GM18519 (cell line): ENCODE data around the gene KCNQ1.

ENCODE experiments used
- ATAC-seq: cut with Tn5 transposase; IDR thresholded peaks from one replicate; pipeline ENCODE4 v1.9.1; 2021; ENCODE audit warnings: mild to moderate bottlenecking, moderate library complexity; ENCODE audit not compliant: unreplicated experiment, low FRiP score

Gene KCNQ1

GRCh38 chr11:2575591-2576051 is 130.8 kb downstream of the KCNQ1 start:
- no peak for ATAC-seq

GRCh38 chr11:2576111-2576510 is 131.3 kb downstream of the KCNQ1 start:
- ATAC-seq, result no peak

GRCh38 chr11:2576549-2576948 is 131.7 kb downstream of the KCNQ1 start:
- ATAC-seq, result no peak

DNA sequence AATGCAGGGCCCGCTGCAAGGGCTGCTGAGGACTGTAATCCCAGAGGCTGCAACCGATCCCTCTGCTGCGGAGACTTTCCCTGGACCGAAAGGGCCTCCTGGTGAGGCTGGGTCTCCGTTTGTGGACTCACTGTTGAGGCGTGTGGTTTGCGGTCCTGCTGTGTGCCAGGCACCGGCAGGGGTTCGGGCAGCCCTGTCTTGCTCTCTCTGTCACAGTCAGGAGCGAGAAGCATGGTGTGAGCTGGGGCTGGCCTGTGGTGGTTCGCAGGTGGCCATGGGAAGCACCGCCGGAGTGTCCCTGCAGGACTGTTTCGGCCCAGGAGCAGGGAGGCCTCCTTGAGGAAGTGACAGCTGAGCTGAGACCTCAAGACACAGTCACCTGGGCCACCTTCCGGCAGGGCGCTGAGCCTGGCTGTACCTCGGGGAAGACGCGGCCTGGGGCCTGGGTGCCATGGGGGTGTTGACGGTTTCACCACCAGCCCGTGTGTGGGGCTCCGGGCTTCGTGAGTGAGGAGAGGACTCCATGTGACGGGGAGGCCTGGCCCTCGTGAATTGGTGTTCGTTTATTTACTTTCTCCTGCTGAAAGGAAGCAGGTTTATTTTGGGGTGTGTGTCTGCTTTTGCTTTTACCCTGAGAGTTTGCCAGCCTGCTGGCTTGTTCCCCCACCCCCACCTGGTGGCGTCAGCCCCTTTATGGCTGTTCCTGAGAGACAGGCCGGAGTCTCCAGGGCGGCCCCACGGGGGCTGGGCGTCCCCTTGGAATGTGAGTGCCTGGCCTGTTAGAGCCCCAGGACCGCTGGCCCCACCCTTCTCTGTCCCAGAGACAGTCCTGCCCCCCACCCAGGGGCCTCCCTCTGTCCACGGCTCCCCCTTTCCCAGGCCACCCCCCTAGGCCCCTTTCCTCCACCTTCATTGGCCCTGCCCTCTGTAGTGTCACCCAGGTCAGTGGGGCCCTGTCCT is 132.5 kb downstream of the KCNQ1 start:
- ATAC-seq, result no peak

- no peak for ATAC-seq
Observed at GRCh38 chr11:2577991-2578928, 133.5 kb downstream of the KCNQ1 start.

- ATAC-seq, result no peak
Observed at GRCh38 chr11:2578929-2579270, 134.1 kb downstream of the KCNQ1 start.

- ATAC-seq, result no peak
Observed at GRCh38 chr11:2579315-2580060, 134.7 kb downstream of the KCNQ1 start.

DNA sequence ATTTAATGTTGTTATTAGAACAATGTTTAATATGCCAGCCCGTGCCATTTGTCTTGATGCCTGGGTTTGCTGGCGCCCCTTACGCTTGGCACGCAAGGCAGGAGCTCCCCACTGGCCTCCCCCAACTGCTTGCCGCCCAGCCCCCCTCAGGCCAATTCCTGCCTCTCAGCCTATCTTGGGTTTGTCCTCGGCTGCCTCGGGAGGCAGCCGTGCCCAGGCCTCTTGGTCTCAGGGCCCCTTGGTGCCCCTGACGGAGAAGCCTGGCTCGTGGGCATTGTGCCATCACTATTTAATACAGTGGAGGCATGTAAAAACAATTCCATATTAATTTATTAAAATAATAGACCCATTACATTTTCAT is 135.2 kb downstream of the KCNQ1 start:
- no peak for ATAC-seq

DNA sequence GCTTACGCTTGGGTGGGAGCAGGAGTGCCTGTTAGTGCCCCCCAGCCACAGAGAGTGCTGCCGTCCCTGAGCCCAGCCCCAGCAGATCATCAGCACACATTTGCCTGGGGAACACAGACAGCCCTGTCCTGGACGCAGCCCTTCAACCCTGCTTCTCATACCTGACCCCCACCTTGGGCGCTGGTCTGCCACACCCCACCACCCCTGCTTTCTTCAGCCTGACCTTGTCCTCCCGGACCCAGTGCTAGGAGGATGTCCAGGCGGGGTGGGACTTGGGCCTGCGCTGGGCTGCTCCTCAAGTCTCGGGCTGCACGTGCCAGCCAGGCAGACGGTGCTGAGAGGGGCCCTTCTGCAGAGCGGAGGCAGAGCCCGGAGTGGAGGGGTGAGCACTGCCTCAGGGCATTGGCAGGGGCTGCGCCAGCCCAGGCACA is 135.8 kb downstream of the KCNQ1 start:
- ATAC-seq, result no peak

DNA sequence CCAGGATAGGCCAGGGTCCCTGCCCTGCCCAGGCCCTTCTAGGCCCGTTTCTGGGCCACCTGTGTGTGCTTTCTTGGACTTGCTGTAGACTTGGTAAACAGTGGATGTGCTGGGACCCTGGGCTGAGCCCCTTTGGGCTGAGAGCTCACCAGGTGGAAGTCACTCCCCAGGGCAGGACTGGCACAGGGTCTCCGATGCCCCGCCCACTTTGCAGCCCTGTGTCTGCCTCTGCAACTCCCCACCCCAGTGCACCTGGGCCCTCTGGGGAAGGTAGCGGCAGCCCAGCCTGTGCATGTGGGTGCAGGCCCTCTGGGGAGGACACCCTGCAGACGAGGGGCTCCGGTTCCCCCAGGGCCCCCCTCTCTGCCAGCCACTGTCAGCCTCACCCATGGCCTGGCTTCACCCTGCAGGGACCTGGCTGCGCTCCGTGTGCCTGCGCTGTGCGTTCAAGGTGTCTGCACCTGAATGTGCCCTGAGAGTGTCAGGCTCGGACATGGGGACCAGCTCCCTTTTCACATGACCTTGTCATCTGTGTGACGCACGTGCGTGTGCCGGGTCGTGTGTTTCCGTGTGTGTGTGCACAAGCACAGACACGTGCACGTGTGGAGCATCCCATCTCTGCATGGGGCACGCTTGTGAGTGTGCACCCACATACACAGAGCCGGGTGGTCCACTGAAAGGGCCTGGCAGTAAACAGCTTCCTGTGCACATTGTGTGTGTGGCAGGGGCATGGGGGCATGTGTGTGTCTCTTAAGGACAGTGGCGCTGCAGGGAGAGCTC is 136.5 kb downstream of the KCNQ1 start:
- ATAC-seq, result no peak

- ATAC-seq, result no peak
Observed at GRCh38 chr11:2581931-2582350, 137.1 kb downstream of the KCNQ1 start.

GRCh38 chr11:2582351-2582945 is 137.6 kb downstream of the KCNQ1 start:
- no peak for ATAC-seq

DNA sequence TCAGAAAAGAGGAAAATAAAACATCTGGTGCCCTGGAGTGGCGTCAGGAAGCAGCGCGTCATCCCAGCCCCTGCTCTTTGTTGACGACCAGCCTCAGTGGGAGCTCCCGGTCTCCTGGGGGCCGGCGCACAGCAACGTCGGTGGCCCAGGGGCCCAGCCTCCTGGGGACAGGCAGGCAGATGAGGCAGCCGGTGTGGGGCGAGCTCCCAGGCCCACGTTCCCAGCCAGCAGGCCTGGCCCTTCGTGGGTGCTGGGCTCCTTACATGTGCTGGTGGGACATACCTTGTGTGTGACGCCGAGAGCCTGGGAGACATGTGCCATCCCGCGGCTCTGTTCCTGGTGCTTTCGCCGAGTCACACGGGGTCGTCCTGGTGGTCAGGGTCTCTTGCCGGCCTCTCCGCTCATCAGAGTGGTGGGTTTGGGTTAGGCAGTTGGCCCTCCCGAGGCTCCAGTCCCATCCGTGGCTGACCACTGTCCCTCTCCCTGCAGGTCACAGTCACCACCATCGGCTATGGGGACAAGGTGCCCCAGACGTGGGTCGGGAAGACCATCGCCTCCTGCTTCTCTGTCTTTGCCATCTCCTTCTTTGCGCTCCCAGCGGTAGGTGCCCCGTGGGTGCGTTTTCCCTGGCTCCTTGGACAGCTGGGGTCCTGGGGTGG is 138.3 kb downstream of the KCNQ1 start:
- no peak for ATAC-seq

GRCh38 chr11:2583605-2583958 is 138.8 kb downstream of the KCNQ1 start:
- no peak for ATAC-seq

DNA sequence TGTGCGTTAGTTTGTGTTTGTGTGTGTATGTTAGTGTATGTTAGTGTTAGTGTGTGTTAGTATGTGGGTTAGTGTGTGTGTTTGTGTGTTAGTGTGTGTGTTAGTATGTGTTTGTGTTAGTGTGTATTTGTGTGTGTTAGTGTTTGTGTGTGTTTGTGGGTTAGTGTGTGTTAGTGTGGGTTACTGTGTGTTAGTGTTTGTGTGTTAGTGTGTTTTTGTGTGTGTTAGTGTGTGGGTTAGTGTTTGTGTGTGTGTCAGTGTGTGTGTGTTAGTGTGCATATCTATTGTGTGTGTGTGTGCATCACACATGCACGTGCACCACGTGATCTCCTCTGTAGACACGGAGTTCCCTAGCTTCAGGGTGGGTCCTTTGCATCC is 139.6 kb downstream of the KCNQ1 start:
- no peak for ATAC-seq

DNA sequence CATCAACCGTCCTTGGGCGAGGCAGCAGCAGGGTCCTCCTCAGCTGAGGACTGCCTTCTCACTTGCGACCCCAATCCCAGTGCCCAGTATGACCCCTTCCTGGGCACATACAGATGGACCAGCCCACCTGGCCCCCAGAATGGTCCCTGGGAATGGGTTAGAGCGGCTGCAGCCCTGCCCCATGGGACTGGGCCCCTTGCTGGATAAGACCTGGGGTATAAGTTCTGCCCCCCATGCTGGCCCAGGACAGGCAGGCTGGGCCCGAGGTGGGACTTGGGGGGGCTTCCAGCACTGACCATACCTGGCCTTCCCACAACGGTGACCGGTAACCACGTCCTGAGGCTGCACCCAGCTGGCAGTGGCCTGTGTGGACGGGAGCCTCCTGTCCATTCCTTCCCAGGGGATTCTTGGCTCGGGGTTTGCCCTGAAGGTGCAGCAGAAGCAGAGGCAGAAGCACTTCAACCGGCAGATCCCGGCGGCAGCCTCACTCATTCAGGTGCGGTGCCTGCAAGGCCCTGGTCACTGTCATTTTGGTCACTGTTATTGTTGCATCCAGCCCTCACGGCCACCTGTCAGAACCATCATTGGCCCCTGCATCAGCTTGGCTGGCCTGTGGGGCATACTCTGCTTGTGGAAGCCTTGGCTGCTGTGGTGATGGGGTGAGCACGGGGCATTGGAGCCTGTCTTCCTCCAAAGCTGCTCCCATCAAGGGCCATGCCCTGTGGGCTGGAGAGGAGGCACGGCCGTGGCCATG is 140.2 kb downstream of the KCNQ1 start:
- ATAC-seq, result no peak

GRCh38 chr11:2585566-2586086 is 140.8 kb downstream of the KCNQ1 start:
- ATAC-seq, result no peak
